Measurements from ENCODE around the gene SGK2.
"Not testable (repeated sequence)": the region's sequence is repeated elsewhere in the genome, so short reads cannot be mapped to it uniquely, and the experiment has no call there.

SGK2 gene

GRCh38 chr20:43607278-43607677 lies 48.5 kb downstream of the SGK2 start:
- not testable (repeated sequence) for DNase-seq

GRCh38 chr20:43631598-43631997 lies 72.8 kb downstream of the SGK2 start:
- no peak for DNase-seq
